ENCODE measurements around the gene MAP6.

GRCh38 chr11:75651218-75651617, 17.6 kb downstream of the MAP6 start:
- TF ChIP-seq TCF7 (IDR thresholded peaks at IDR 0.05; ENCODE audit: borderline replicate concordance) (no peak), NFIC (IDR thresholded peaks at IDR 0.05) (no peak), IRF9 (tag; IDR thresholded peaks at IDR 0.05) (no peak), YY1 (IDR thresholded peaks at IDR 0.05; ENCODE audit: borderline replicate concordance in 1 of 3, control insufficient read depth in 1 of 3, extremely low read depth in 1 of 3, insufficient read depth in 3 of 3, insufficient read length in 1 of 3, insufficient replicate concordance in 2 of 3, low read depth in 1 of 3, low read length in 2 of 3) (no peak), SMARCB1 (IDR thresholded peaks at IDR 0.05; ENCODE audit: insufficient read length, low read depth) (no peak), BRCA1 (IDR thresholded peaks at IDR 0.05) (no peak), BRCA1 (CRISPR knock-in tag; IDR thresholded peaks at IDR 0.05) (no peak), PHF21A (IDR thresholded peaks at IDR 0.05; ENCODE audit: borderline replicate concordance, low read depth) (no peak), FOXA1 (IDR thresholded peaks at IDR 0.05; ENCODE audit: borderline replicate concordance) (no peak)
- TF ChIP-seq, protein P1, sequence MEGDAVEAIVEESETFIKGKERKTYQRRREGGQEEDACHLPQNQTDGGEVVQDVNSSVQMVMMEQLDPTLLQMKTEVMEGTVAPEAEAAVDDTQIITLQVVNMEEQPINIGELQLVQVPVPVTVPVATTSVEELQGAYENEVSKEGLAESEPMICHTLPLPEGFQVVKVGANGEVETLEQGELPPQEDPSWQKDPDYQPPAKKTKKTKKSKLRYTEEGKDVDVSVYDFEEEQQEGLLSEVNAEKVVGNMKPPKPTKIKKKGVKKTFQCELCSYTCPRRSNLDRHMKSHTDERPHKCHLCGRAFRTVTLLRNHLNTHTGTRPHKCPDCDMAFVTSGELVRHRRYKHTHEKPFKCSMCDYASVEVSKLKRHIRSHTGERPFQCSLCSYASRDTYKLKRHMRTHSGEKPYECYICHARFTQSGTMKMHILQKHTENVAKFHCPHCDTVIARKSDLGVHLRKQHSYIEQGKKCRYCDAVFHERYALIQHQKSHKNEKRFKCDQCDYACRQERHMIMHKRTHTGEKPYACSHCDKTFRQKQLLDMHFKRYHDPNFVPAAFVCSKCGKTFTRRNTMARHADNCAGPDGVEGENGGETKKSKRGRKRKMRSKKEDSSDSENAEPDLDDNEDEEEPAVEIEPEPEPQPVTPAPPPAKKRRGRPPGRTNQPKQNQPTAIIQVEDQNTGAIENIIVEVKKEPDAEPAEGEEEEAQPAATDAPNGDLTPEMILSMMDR (IDR thresholded peaks at IDR 0.05 in 2 of 3, conservative IDR thresholded peaks at IDR 0.05 in 1 of 3; ENCODE audit: insufficient read depth in 2 of 3, low read depth in 1 of 3, low read length in 3 of 3), result no peak
- TF ChIP-seq, protein P2, sequence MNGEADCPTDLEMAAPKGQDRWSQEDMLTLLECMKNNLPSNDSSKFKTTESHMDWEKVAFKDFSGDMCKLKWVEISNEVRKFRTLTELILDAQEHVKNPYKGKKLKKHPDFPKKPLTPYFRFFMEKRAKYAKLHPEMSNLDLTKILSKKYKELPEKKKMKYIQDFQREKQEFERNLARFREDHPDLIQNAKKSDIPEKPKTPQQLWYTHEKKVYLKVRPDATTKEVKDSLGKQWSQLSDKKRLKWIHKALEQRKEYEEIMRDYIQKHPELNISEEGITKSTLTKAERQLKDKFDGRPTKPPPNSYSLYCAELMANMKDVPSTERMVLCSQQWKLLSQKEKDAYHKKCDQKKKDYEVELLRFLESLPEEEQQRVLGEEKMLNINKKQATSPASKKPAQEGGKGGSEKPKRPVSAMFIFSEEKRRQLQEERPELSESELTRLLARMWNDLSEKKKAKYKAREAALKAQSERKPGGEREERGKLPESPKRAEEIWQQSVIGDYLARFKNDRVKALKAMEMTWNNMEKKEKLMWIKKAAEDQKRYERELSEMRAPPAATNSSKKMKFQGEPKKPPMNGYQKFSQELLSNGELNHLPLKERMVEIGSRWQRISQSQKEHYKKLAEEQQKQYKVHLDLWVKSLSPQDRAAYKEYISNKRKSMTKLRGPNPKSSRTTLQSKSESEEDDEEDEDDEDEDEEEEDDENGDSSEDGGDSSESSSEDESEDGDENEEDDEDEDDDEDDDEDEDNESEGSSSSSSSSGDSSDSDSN (IDR thresholded peaks at IDR 0.05; ENCODE audit: borderline replicate concordance in 1 of 2, low read depth in 2 of 2, low read length in 2 of 2), result no peak

All from K562 (cell line).